ENCODE data around the gene PLRG1. TPM values are rescaled to one million over a fixed set of nuclear protein-coding genes. Genes with fewer than 3 reads are reported as not detected.
A peak's percentile ranks its signal among the peaks of the same experiment; 100 is the strongest.

PLRG1 gene
- total RNA-seq, 1 donor from 2014 or later: 95.7 TPM

DNA sequence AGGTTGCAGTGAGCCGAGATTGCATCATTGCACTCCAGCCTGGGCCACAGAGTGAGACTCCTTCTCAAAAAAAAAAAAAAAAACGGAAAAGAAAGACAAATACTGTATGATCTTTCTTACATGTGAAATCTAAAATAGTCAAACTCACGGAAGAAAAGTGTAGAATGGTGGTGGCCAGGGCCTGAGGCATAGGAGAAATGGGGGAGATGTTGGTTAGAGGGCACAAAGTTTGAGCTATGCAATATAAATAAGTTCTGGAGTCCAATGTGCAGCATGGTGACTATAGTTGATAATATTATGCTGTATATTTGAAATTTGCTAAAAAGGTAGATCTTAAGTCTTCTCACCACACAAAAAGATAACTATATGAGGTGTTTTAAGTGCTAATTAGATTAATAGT lies 41.7 kb upstream of the PLRG1 start:
- H3K9me3 Mint-ChIP-seq: no peaks in the 10 kb centered on the region
- H3K4me3 Mint-ChIP-seq: no peak overlapping the region
- no peak for DNase-seq (ENCODE audit: extremely low spot score, unreplicated experiment)
- peaks cover 4% of the 10 kb centered on the region for H3K4me1 Mint-ChIP-seq (ENCODE audit: unreplicated experiment)
- no peaks in the 10 kb centered on the region for H3K36me3 Mint-ChIP-seq
- peaks cover 7% of the 10 kb centered on the region for H3K27me3 Mint-ChIP-seq
- TF ChIP-seq, protein P1, sequence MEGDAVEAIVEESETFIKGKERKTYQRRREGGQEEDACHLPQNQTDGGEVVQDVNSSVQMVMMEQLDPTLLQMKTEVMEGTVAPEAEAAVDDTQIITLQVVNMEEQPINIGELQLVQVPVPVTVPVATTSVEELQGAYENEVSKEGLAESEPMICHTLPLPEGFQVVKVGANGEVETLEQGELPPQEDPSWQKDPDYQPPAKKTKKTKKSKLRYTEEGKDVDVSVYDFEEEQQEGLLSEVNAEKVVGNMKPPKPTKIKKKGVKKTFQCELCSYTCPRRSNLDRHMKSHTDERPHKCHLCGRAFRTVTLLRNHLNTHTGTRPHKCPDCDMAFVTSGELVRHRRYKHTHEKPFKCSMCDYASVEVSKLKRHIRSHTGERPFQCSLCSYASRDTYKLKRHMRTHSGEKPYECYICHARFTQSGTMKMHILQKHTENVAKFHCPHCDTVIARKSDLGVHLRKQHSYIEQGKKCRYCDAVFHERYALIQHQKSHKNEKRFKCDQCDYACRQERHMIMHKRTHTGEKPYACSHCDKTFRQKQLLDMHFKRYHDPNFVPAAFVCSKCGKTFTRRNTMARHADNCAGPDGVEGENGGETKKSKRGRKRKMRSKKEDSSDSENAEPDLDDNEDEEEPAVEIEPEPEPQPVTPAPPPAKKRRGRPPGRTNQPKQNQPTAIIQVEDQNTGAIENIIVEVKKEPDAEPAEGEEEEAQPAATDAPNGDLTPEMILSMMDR (conservative IDR thresholded peaks at IDR 0.05): no peak
- no peak overlapping the region for H3K27ac Mint-ChIP-seq

DNA sequence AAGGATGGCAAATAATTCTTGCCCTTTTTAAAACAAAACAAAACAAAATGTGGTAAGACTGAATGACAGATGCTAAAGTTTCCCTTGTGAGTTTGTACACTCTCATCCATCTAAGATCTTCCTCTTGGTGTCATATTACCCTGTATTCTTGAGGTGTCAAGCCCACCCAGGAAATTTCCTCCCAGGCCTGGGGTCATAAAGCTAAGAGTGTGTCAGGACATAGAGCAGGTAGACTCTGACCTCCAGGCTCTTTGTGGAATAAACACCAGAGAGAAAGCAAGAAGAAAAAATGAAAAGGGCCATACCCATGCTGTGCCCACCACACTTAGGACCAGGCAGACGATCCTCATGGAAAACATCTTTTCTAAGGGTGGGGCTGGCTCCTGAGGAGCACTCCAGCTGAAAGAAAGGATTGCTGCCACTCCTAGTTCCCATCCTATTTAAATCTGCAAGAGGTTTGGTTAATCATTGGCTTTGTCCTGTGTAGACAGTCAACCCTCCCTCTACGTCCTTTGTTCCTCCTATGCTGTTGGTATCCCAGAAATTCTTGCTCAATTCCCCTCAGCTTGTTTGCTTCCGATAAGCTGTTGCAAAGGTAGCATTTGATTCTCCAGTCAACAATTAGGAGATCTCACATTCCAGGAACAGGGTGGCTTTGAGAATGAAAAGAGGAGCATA lies 40.3 kb upstream of the PLRG1 start, which contains the start of gene FGA:
TSS of gene FGA (minus strand) at position 414 of the 678 bp plus-strand sequence. CDS start at position 359, 55 bp downstream.
- TF ChIP-seq, protein P1 (conservative IDR thresholded peaks at IDR 0.05): no peak
- Mint-ChIP-seq H3K36me3 (no peaks in the 10 kb centered on the region), H3K4me3 (peak within 1 kb of the TSS; percentile 35), H3K27ac (no peak within 1 kb of the TSS), H3K4me1 (ENCODE audit: unreplicated experiment) (peaks cover 4% of the 10 kb centered on the region), H3K9me3 (no peaks in the 10 kb centered on the region), H3K27me3 (peaks cover 7% of the 10 kb centered on the region)
- no peak for DNase-seq (ENCODE audit: extremely low spot score, unreplicated experiment)

DNA sequence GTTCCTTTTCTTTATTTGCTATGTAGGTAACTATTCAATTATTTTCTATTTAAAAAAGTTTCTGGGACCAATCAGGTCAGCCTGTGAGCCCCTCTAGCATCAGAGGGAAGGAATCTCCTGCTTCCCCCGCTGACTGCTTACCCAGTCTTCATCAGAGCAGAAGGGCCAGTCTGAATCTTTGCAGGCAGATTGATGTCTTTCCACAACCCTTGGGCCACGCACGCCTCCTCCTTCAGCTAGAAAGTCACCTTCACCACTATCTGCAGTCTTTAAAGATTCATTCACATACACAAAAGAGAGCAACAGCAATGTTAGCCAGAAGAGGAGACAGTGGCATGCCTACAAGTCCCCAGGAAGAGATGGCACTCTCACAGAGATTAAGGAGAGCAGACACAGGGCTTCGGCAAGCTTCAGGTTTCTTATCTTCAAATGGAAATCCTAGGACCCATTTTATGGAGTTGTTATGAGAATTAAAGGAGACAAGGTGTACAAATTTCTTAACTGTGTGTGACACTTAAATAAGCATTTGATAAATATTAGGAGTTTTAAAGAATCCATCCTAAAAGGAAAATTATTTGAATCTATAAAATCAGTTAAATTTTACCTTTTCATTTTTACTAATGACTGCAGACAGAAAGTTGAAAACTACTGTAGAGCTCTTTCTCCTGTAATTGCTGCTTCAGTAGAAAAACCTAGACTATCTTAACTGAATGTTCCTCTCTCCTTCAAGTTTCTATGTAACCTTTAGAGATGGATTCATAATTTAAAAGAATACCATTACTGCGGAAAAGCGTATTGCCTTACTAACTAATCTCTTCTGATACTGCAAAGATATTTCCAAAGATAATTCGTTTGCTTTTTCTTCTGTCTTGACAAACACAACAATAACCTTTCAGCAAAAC lies 39.3 kb upstream of the PLRG1 start:
- Mint-ChIP-seq H3K36me3 (no peaks in the 10 kb centered on the region), H3K4me3 (peak overlapping the region; percentile 35), H3K27me3 (peaks cover 7% of the 10 kb centered on the region), H3K9me3 (no peaks in the 10 kb centered on the region), H3K27ac (no peak overlapping the region), H3K4me1 (ENCODE audit: unreplicated experiment) (peaks cover 4% of the 10 kb centered on the region)
- TF ChIP-seq, protein P1 (conservative IDR thresholded peaks at IDR 0.05): no peak
- no peak for DNase-seq (ENCODE audit: extremely low spot score, unreplicated experiment)

DNA sequence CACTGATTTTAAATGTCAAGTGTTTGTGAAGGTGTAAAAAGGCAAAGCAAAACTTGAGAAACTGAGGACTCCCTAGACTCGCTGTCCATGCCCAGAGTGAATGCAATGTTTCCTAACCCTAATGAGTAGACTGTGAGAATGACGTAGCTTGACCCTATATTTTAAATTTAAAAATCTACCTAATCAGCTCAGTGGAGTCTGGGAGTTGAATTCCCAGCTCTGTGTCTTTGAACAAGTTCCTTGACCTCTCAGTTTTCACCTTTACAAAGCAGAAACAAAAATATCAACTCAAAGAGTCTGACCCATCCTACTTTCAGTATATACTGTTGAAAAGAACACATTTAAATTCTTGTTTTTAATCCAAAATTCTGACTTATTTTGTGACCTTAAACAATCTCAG lies 38.0 kb upstream of the PLRG1 start:
- peaks cover 4% of the 10 kb centered on the region for H3K4me1 Mint-ChIP-seq (ENCODE audit: unreplicated experiment)
- no peaks in the 10 kb centered on the region for H3K36me3 Mint-ChIP-seq
- no peaks in the 10 kb centered on the region for H3K9me3 Mint-ChIP-seq
- no peak overlapping the region for H3K4me3 Mint-ChIP-seq
- H3K27ac Mint-ChIP-seq: no peak overlapping the region
- no peak for DNase-seq (ENCODE audit: extremely low spot score, unreplicated experiment)
- TF ChIP-seq, protein P1 (conservative IDR thresholded peaks at IDR 0.05): no peak
- H3K27me3 Mint-ChIP-seq: peaks cover 7% of the 10 kb centered on the region

DNA sequence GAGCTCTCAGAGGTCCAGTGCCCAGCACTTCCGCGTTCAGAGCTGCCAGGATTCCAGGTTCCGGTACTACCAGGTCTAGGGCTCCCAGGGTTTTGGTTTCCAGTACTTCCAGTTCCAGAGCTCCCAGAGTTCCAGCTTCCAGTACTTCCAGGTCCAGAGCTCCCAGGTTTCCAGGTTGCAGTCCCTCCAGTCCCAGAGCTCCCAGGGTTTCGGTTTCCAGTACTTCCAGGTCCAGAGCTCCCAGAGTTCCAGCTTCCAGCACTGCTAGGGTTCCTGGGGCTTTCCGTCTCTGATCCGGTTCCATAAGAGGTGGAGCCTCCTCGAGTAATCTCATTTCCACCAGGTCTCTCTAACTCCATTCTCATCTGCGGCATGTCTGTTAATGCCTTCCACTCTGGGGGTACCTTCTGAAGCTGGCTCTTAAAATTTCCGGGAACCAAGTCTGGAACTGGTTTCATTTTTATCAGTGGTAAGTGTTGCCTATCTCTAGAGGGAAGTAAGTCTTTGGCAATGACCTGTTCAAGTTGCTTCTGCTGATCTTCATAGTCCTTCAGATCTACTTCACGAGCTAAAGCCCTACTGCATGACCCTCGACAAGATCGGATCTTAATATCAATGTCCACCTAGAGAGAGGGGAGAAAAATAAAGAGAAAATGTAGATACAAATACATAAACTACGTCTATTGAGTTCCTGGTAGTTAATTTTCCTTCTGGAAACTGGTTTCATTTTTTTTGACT lies 36.3 kb upstream of the PLRG1 start:
- H3K27me3 Mint-ChIP-seq: peaks cover 9% of the 10 kb centered on the region
- H3K4me3 Mint-ChIP-seq: no peak overlapping the region
- no peak for DNase-seq (ENCODE audit: extremely low spot score, unreplicated experiment)
- no peaks in the 10 kb centered on the region for H3K36me3 Mint-ChIP-seq
- peaks cover 4% of the 10 kb centered on the region for H3K4me1 Mint-ChIP-seq (ENCODE audit: unreplicated experiment)
- TF ChIP-seq, protein P1 (conservative IDR thresholded peaks at IDR 0.05): no peak
- H3K27ac Mint-ChIP-seq: no peak overlapping the region
- no peaks in the 10 kb centered on the region for H3K9me3 Mint-ChIP-seq
